Neural cell (in vitro differentiated cells): ENCODE results near the gene CDKL5. TPM values are rescaled to one million over a fixed set of nuclear protein-coding genes. Genes with fewer than 3 reads are reported as not detected.

Experiments
- H2AFZ ChIP-seq: fragments of 200-600, 300-800 bp; sonication (generic), shearing (Covaris generic); 2 replicates; pipeline ENCODE4 v1.6.0; 2014; ENCODE audit warnings: low read depth, mild to moderate bottlenecking, antibody characterized with exemption, low read length, moderate library complexity
- H3F3A ChIP-seq: fragments of 200-600 bp; shearing (Covaris generic); 2 replicates; pipeline ENCODE4 v1.6.1; 2016; ENCODE audit warnings: mild to moderate bottlenecking, moderate library complexity, mixed read lengths, antibody characterized with exemption, low read length; ENCODE audit not compliant: insufficient read depth, poor library complexity, severe bottlenecking
- H3K27ac ChIP-seq: fragments of 200-600, 300-800 bp; sonication (generic), shearing (Covaris generic); 2 replicates; pipeline ENCODE4 v1.5.1; 2014; ENCODE audit warnings: mild to moderate bottlenecking, low read length, moderate library complexity
- H3K27me3 ChIP-seq: fragments of 300-800, 200-600 bp; sonication (generic), shearing (Covaris generic); 2 replicates; pipeline ENCODE4 v1.6.0; 2014; ENCODE audit warnings: mild to moderate bottlenecking, low read depth, low read length, moderate library complexity; ENCODE audit not compliant: insufficient read depth
- H3K36me3 ChIP-seq: fragments of 300-800, 200-600 bp; sonication (generic), shearing (Covaris generic); 2 replicates; pipeline ENCODE4 v1.5.1; 2014; ENCODE audit warnings: mild to moderate bottlenecking, antibody characterized with exemption, low read length, moderate library complexity; ENCODE audit not compliant: insufficient read depth
- H3K4me2 ChIP-seq: fragments of 300-800, 200-600 bp; sonication (generic), shearing (Covaris generic); 2 replicates; pipeline ENCODE4 v1.6.0; 2014; ENCODE audit warnings: mild to moderate bottlenecking, low read length
- H3K4me3 ChIP-seq: fragments of 300-800, 200-600 bp; sonication (generic), shearing (Covaris generic); 2 replicates; pipeline ENCODE4 v1.5.1; 2014; ENCODE audit warnings: mild to moderate bottlenecking, low read length, moderate library complexity
- H3K79me2 ChIP-seq: fragments of 200-600 bp; shearing (Covaris generic); replicated peaks from 2 replicates; pipeline ENCODE4 v1.6.0; 2014; ENCODE audit warnings: mild to moderate bottlenecking, low read length, moderate library complexity; ENCODE audit not compliant: insufficient read depth
- H3K9ac ChIP-seq: fragments of 300-800, 200-600 bp; sonication (generic), shearing (Covaris generic); 2 replicates; pipeline ENCODE4 v1.6.1; 2016; ENCODE audit warnings: mild to moderate bottlenecking, low read length, mixed read lengths
- H3K9me2 ChIP-seq: fragments of 200-600 bp; shearing (Covaris generic); 2 replicates; pipeline ENCODE4 v1.6.1; 2016; ENCODE audit warnings: mild to moderate bottlenecking, low read length, mixed read lengths; ENCODE audit not compliant: insufficient read depth
- H3K9me3 ChIP-seq: fragments of 200-600, 300-800 bp; sonication (generic), shearing (Covaris generic); 2 replicates; pipeline ENCODE4 v1.6.1; 2016; ENCODE audit warnings: mild to moderate bottlenecking, mixed run types, low read length, moderate library complexity, mixed read lengths
- H4K20me1 ChIP-seq: fragments of 200-600 bp; shearing (Covaris generic); 2 replicates; pipeline ENCODE4 v1.6.1; 2016; ENCODE audit warnings: mild to moderate bottlenecking, mixed run types; ENCODE audit not compliant: insufficient read depth
- CTCF ChIP-seq: fragments of 450-650 bp; IDR thresholded peaks from 2 replicates; pipeline ENCODE4 v1.5.1; 2014; ENCODE audit warnings: antibody characterized with exemption, mild to moderate bottlenecking, moderate library complexity; ENCODE audit not compliant: poor library complexity, severe bottlenecking
- EP300 ChIP-seq: fragments of 450-650 bp; conservative IDR thresholded peaks from 2 replicates; pipeline ENCODE4 v1.6.1; 2014; ENCODE audit warnings: antibody characterized with exemption, mild to moderate bottlenecking, moderate library complexity; ENCODE audit not compliant: poor library complexity, severe bottlenecking
- EZH2 ChIP-seq: fragments of 200-600, 300-800 bp; shearing (Covaris generic), sonication (generic); IDR thresholded peaks from 2 replicates; pipeline ENCODE4 v1.6.1; 2014; ENCODE audit warnings: antibody characterized with exemption, low read length, borderline replicate concordance, mild to moderate bottlenecking; ENCODE audit not compliant: insufficient read depth, poor library complexity, severe bottlenecking
- MXI1 ChIP-seq: fragments of 450-650 bp; conservative IDR thresholded peaks from 2 replicates; pipeline ENCODE4 v1.6.1; 2014; ENCODE audit warnings: antibody characterized with exemption, mild to moderate bottlenecking; ENCODE audit not compliant: poor library complexity, severe bottlenecking
- POLR2AphosphoS5 ChIP-seq: IDR thresholded peaks from 2 replicates; pipeline ENCODE4 v1.6.1; 2012
- RAD21 ChIP-seq: fragments of 450-650 bp; conservative IDR thresholded peaks from 2 replicates; pipeline ENCODE4 v1.6.1; 2014; ENCODE audit warnings: antibody characterized with exemption, mild to moderate bottlenecking, moderate library complexity
- REST ChIP-seq: IDR thresholded peaks from 2 replicates; pipeline ENCODE4 v1.6.1; 2012; ENCODE audit warnings: borderline replicate concordance
- SMC3 ChIP-seq: fragments of 450-650 bp; conservative IDR thresholded peaks from 2 replicates; pipeline ENCODE4 v1.6.1; 2014; ENCODE audit warnings: antibody characterized with exemption, mild to moderate bottlenecking, moderate library complexity; ENCODE audit not compliant: poor library complexity
- TAF1 ChIP-seq: IDR thresholded peaks from 2 replicates; pipeline ENCODE4 v1.6.1; 2012; ENCODE audit warnings: low read depth
- polyA plus RNA-seq: library from polyadenylated mRNA; depleted of rRNA; stranded (reverse); fragments of >200 nt; gene quantifications from 2 replicates; pipeline ENCODE4 v1.2.3, GENCODE V29; 2014
- small RNA-seq, 3 experiments: library from RNA; depleted of rRNA; stranded (forward); fragments of <200 nt; gene quantifications; one replicate each; pipeline ENCODE3, GENCODE V24; 2012

The CDKL5 gene
- polyA plus RNA-seq, 1 donor from 2014 or later = 5.3 TPM

GRCh38 chrX:18702362-18703195, 277.2 kb downstream of the CDKL5 start:
- Histone ChIP-seq H3K9me2 (no peaks in the 10 kb centered on the region), H3K27me3 (no peaks in the 10 kb centered on the region), H3K4me3 (no peak overlapping the region), H3K9ac (no peak overlapping the region), H2AFZ (no peak overlapping the region), H3K79me2 (no peaks in the 10 kb centered on the region), H3K27ac (no peak overlapping the region), H3K36me3 (no peaks in the 10 kb centered on the region), H3K9me3 (no peaks in the 10 kb centered on the region), H3K4me2 (no peak overlapping the region), H3F3A (no peaks in the 10 kb centered on the region), H4K20me1 (no peaks in the 10 kb centered on the region)
- TF ChIP-seq REST (no peak), EP300 (no peak), POLR2AphosphoS5 (no peak), RAD21 (no peak), SMC3 (no peak), TAF1 (no peak), CTCF (no peak), MXI1 (no peak), EZH2 (no peak)

Small RNA genes within 50 kb of the gene (small RNA-seq; reads per million reads assigned to genes)
- 0 to 1.2 (median 0) reads per million in 3 experiments for gene RF00019

Other genes starting within 250 kb of the CDKL5 start
- not detected in 2 replicates for gene BEND2, start 204.7 kb upstream of the CDKL5 start, polyA plus RNA-seq
- 14.7 and 15.4 TPM in 2 replicates for gene SCML2, start 70.9 kb upstream of the CDKL5 start, polyA plus RNA-seq
- not detected in 2 replicates for gene RS1, start 246.5 kb downstream of the CDKL5 start, polyA plus RNA-seq